Progenitor cell of endocrine pancreas (in vitro differentiated cells): ENCODE results near the gene ULBP3. TPM values are rescaled to one million over a fixed set of nuclear protein-coding genes. Genes with fewer than 3 reads are reported as not detected.
"Not testable (repeated sequence)": the region's sequence is repeated elsewhere in the genome, so short reads cannot be mapped to it uniquely, and the experiment has no call there.

Source experiments
- DNase-seq: peaks from one replicate; pipeline ENCODE4 v3.0.0; 2021; ENCODE audit warnings: low spot score; ENCODE audit not compliant: unreplicated experiment
- H3K27ac Mint-ChIP-seq: 2 replicates; pipeline ENCODE4 v1.8.0; 2021; ENCODE audit warnings: mild to moderate bottlenecking, moderate library complexity, mixed read lengths
- H3K27me3 Mint-ChIP-seq: 2 replicates; pipeline ENCODE4 v1.8.0; 2021; ENCODE audit warnings: mixed read lengths
- H3K36me3 Mint-ChIP-seq: 2 replicates; pipeline ENCODE4 v1.8.0; 2022; ENCODE audit warnings: mixed read lengths; ENCODE audit not compliant: insufficient read depth
- H3K4me1 Mint-ChIP-seq: 2 replicates; pipeline ENCODE4 v1.8.0; 2021; ENCODE audit warnings: low read depth, mixed read lengths
- H3K4me3 Mint-ChIP-seq: 2 replicates; pipeline ENCODE4 v1.8.0; 2021; ENCODE audit warnings: low read depth, mild to moderate bottlenecking, moderate library complexity, mixed read lengths
- H3K9me3 Mint-ChIP-seq: 2 replicates; pipeline ENCODE4 v1.8.0; 2021; ENCODE audit warnings: low read depth, mixed read lengths
- total RNA-seq: library from RNA; stranded (reverse); gene quantifications from 2 replicates; pipeline ENCODE4 v1.2.1, GENCODE V29; 2021
- TF ChIP-seq, protein P1 (sequence below): fragments of 200-600 bp; sonication (generic); IDR thresholded peaks from one replicate; pipeline ENCODE4 v1.5.0; 2021; ENCODE audit warnings: antibody characterized with exemption, mild to moderate bottlenecking; ENCODE audit not compliant: unreplicated experiment

The ULBP3 gene
- total RNA-seq, 1 donor from 2014 or later, result 16.2 TPM

- peak overlapping the region; percentile 75 for H3K27ac Mint-ChIP-seq
- H3K4me1 Mint-ChIP-seq, result peaks cover 3% of the 10 kb centered on the region
- DNase-seq, result no peak
- H3K4me3 Mint-ChIP-seq, result no peak overlapping the region
- peaks cover 12% of the 10 kb centered on the region for H3K27me3 Mint-ChIP-seq
- peaks cover 3% of the 10 kb centered on the region for H3K36me3 Mint-ChIP-seq
- H3K9me3 Mint-ChIP-seq, result no peaks in the 10 kb centered on the region
- TF ChIP-seq, protein P1, sequence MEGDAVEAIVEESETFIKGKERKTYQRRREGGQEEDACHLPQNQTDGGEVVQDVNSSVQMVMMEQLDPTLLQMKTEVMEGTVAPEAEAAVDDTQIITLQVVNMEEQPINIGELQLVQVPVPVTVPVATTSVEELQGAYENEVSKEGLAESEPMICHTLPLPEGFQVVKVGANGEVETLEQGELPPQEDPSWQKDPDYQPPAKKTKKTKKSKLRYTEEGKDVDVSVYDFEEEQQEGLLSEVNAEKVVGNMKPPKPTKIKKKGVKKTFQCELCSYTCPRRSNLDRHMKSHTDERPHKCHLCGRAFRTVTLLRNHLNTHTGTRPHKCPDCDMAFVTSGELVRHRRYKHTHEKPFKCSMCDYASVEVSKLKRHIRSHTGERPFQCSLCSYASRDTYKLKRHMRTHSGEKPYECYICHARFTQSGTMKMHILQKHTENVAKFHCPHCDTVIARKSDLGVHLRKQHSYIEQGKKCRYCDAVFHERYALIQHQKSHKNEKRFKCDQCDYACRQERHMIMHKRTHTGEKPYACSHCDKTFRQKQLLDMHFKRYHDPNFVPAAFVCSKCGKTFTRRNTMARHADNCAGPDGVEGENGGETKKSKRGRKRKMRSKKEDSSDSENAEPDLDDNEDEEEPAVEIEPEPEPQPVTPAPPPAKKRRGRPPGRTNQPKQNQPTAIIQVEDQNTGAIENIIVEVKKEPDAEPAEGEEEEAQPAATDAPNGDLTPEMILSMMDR, result no peak
Observed at GRCh38 chr6:150070236-150070818, 1.4 kb upstream of the ULBP3 start.

DNA sequence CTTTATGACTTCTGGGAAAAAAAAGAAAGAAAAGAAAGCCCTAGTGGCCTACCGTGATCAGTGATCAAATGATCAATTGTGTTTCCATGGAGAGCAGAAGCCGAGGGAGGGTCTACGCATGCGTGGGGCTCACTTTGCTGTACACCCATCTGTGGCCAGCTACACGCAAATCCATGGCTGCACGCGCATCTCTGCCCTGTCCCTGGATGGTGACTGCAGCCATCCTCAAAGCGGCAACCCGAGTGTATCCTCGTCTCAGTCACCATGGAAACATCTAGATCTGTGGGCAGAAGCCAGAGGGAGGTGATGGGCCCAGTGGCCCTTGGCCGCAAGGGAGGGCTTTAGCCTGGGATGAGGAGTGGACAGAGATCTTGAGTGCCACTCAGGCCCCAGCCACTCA is 785 bp upstream of the ULBP3 start:
- H3K36me3 Mint-ChIP-seq, result peaks cover 5% of the 10 kb centered on the region
- H3K4me1 Mint-ChIP-seq, result peaks cover 3% of the 10 kb centered on the region
- peak overlapping the region; percentile 92 for H3K4me3 Mint-ChIP-seq
- H3K9me3 Mint-ChIP-seq, result no peaks in the 10 kb centered on the region
- peak overlapping the region; percentile 75 for H3K27ac Mint-ChIP-seq
- peaks cover 9% of the 10 kb centered on the region for H3K27me3 Mint-ChIP-seq
- DNase-seq, result peak; percentile 33
- TF ChIP-seq, protein P1, result no peak

DNA sequence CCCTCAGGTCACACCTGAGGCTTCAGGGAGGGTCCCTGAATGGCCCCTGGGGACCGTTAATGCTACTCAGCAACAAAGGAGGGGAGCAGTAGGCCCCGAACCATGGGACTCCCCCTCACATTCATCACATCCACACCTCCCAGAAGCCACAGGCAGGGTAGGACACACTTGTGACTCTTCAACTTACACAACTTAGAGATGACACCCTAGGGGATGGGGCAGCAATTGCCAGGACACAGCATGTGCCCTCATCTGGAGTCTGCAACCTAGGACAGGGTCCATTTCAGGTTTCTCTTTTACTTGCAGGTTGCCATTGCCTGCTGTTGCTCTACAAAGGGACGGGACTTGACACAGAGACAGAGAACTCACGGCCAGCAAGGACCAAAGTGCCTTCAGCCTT is 770 bp downstream of the ULBP3 start:
- Mint-ChIP-seq H3K9me3 (no peaks in the 10 kb centered on the region), H3K4me3 (peak overlapping the region; percentile 92), H3K4me1 (peaks cover 3% of the 10 kb centered on the region), H3K27ac (peak overlapping the region; percentile 32), H3K36me3 (peaks cover 9% of the 10 kb centered on the region), H3K27me3 (peaks cover 3% of the 10 kb centered on the region)
- DNase-seq, result no peak
- TF ChIP-seq, protein P1, result no peak

- Mint-ChIP-seq H3K4me1 (peaks cover 3% of the 10 kb centered on the region), H3K36me3 (peaks cover 19% of the 10 kb centered on the region), H3K27me3 (peaks cover 3% of the 10 kb centered on the region), H3K9me3 (no peaks in the 10 kb centered on the region), H3K4me3 (no peak overlapping the region), H3K27ac (no peak overlapping the region)
- TF ChIP-seq, protein P1, result no peak
- DNase-seq, result no peak
Observed at GRCh38 chr6:150065083-150065482, 3.8 kb downstream of the ULBP3 start.

- Mint-ChIP-seq H3K9me3 (no peaks in the 10 kb centered on the region), H3K27ac (no peak overlapping the region), H3K27me3 (peaks cover 3% of the 10 kb centered on the region), H3K4me1 (peaks cover 2% of the 10 kb centered on the region), H3K4me3 (no peak overlapping the region), H3K36me3 (peaks cover 19% of the 10 kb centered on the region)
- DNase-seq, result no peak
- TF ChIP-seq, protein P1, result no peak
Observed at GRCh38 chr6:150063640-150064039, 5.3 kb downstream of the ULBP3 start.

DNA sequence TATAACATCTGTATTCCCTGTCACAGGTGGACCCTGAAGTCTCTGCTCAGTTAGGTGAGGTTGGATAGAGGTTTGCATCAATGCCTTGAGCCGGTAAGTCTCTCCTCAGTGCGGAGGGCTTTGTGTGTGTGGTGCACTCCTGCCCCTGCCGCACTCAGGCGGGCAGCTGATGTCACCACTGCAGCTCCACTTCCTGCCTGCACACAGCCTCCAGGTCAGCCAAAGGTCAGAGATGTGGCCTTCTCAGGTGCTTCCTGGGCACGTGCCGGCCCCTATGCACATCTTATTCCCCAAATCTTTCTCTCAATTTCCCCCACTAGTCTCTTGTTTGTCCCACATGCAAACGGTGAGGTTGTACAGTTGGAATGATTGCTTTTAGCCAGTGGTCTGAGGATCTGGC is 8.9 kb downstream of the ULBP3 start:
- peaks cover 19% of the 10 kb centered on the region for H3K27me3 Mint-ChIP-seq
- H3K4me1 Mint-ChIP-seq, H3K9me3 Mint-ChIP-seq, DNase-seq, H3K4me3 Mint-ChIP-seq, H3K27ac Mint-ChIP-seq: not testable (repeated sequence)
- H3K36me3 Mint-ChIP-seq, result peaks cover 15% of the 10 kb centered on the region
